Right cardiac atrium (tissue), 5 donors: Measurements from ENCODE around the gene TSC22D3. TPM values are rescaled to one million over a fixed set of nuclear protein-coding genes. Genes with fewer than 3 reads are reported as not detected.
A peak's percentile ranks its signal among the peaks of the same experiment; 100 is the strongest.

ENCODE experiments used
- ATAC-seq, 2 donors: fragments of 200-7000 bp; cut with Tn5 transposase; one replicate each; pipeline versions ENCODE4 v1.8.0 to v1.9.1; 2020; ENCODE audit warnings: moderate library complexity in 2 of 2, mild to moderate bottlenecking in 1 of 2
- DNase-seq, 3 donors: peaks; one replicate each; pipeline ENCODE4 v3.0.0-alpha.2; 2020
- H3K27ac ChIP-seq: one replicate; pipeline ENCODE4 v1.5.1; 2013; ENCODE audit warnings: mild to moderate bottlenecking, low read length, control low read depth, moderate library complexity
- H3K27me3 ChIP-seq: one replicate; pipeline ENCODE4 v1.6.1; 2013; ENCODE audit not compliant: control insufficient read depth, insufficient read depth
- H3K4me1 ChIP-seq: one replicate; pipeline ENCODE4 v1.6.1; 2013; ENCODE audit warnings: low read length; ENCODE audit not compliant: control insufficient read depth, insufficient read depth
- H3K4me3 ChIP-seq: one replicate; pipeline ENCODE4 v1.5.1; 2013; ENCODE audit warnings: low read length, control low read depth
- H3K9me3 ChIP-seq: one replicate; pipeline ENCODE4 v1.6.1; 2013; ENCODE audit warnings: low read length; ENCODE audit not compliant: control insufficient read depth
- WGBS: extraction: QIAGEN DNeasy Blood & Tissue Kit; methylation state at CpG from one replicate; pipeline ENCODE4 v1.1.7; 2013; 5-methylcytosine and 5-hydroxymethylcytosine counted together
- intact Hi-C, 4 donors: fragments of 100-400 bp; cut with DNase I; formaldehyde crosslinking; loops; one replicate each; pipeline versions ENCODE4 v1.11.0 to v1.14.0; 2022 to 2023
- polyA plus RNA-seq: library from polyadenylated mRNA; stranded (reverse); fragments of 200-250 nt; gene quantifications from one replicate; pipeline ENCODE4 v1.2.3, GENCODE V29; 2013
- total RNA-seq, 4 donors: library from RNA; stranded (reverse); fragmentation: NEBNext Ultra II Directional; extraction: Animal tissue kit (Norgen Biotek cat#: 25700); gene quantifications; one replicate each; pipeline ENCODE4 v1.2.1, GENCODE V29; 2021
- donor health status: healthy with polysubstance abuse.
- donor health status: DM: no; HTN: yes; CAD: no.
- donor health status: DM: no; HTN: no; CAD: no.
- donor health status: DM: no; HTN: yes; CAD: no; lungs with severe emphysema.
- donor health status: DM: yes; HTN: yes; CAD: no.

TSC22D3 gene
- total and polyA plus RNA-seq, 5 donors, result 52.6 to 129 (median 75.9) TPM

GRCh38 chrX:107776649-107777535 is 1.3 kb upstream of the TSC22D3 start:
- Histone ChIP-seq H3K4me3 (peak overlapping the region; percentile 60), H3K9me3 (no peaks in the 10 kb centered on the region), H3K27me3 (no peaks in the 10 kb centered on the region), H3K27ac (peak overlapping the region; percentile 80), H3K4me1 (no peaks in the 10 kb centered on the region)
- DNase-seq (peak; percentile 78 to 91 (median 79)), ATAC-seq (peak; percentile 73 to 80)
- 6% methylated on average over 20 of the region's 20 CpGs for WGBS
- intact Hi-C loops, result loop anchor here (2.0 to 5.0 kb wide), 6 partner anchors 60 to 120 kb away; no protein-coding TSS in a partner anchor

- DNase-seq (peak in 1 of 3 donors; percentile 64), ATAC-seq (peak; percentile 12 to 17)
- intact Hi-C loops, result loop anchor here (5.0 kb wide), 6 partner anchors 53 to 118 kb away; no protein-coding TSS in a partner anchor
- WGBS, result 19% methylated on average over 40 of the region's 40 CpGs
- H3K27ac ChIP-seq, result peak overlapping the region; percentile 80
- no peaks in the 10 kb centered on the region for H3K9me3 ChIP-seq
- H3K27me3 ChIP-seq, result no peaks in the 10 kb centered on the region
- peak overlapping the region; percentile 60 for H3K4me3 ChIP-seq
- no peaks in the 10 kb centered on the region for H3K4me1 ChIP-seq
These were observed 420 bp downstream of the TSC22D3 start for GRCh38 chrX:107775000-107775733.

GRCh38 chrX:107773906-107774435 is 1.6 kb downstream of the TSC22D3 start:
- Histone ChIP-seq H3K4me3 (peak overlapping the region; percentile 60), H3K4me1 (no peaks in the 10 kb centered on the region), H3K27ac (no peak overlapping the region), H3K27me3 (no peaks in the 10 kb centered on the region), H3K9me3 (no peaks in the 10 kb centered on the region)
- ATAC-seq (no peak), DNase-seq (no peak)
- intact Hi-C loops, result loop anchor here in 1 of 4 donors (5.0 kb wide), 1 partner anchor 52 kb away; no protein-coding TSS in a partner anchor
- 79% methylated on average over 9 of the region's 9 CpGs for WGBS

- WGBS, result 72% methylated on average over 8 of the region's 8 CpGs
- Histone ChIP-seq H3K4me3 (peak overlapping the region; percentile 60), H3K27ac (no peak overlapping the region), H3K27me3 (no peaks in the 10 kb centered on the region), H3K4me1 (no peaks in the 10 kb centered on the region), H3K9me3 (no peaks in the 10 kb centered on the region)
- no peak for ATAC-seq
- DNase-seq, result no peak
- intact Hi-C loops, result loop anchor here in 1 of 4 donors (5.0 kb wide), 1 partner anchor 51 kb away; no protein-coding TSS in a partner anchor
These were observed 2.4 kb downstream of the TSC22D3 start for GRCh38 chrX:107773206-107773605.

- intact Hi-C loops, result loop anchor here in 1 of 4 donors (5.0 kb wide), 1 partner anchor 47 kb away; no protein-coding TSS in a partner anchor
- no peak for DNase-seq
- no peaks in the 10 kb centered on the region for H3K9me3 ChIP-seq
These were observed 5.8 kb downstream of the TSC22D3 start for GRCh38 chrX:107769581-107770317.

GRCh38 chrX:107768051-107768450 is 7.5 kb downstream of the TSC22D3 start:
- no peaks in the 10 kb centered on the region for H3K27me3 ChIP-seq
- no peaks in the 10 kb centered on the region for H3K9me3 ChIP-seq
- no peak overlapping the region for H3K27ac ChIP-seq
- DNase-seq (no peak), ATAC-seq (no peak)
- intact Hi-C loops, result no loop called here
- no peak overlapping the region for H3K4me3 ChIP-seq
- peaks cover 6% of the 10 kb centered on the region for H3K4me1 ChIP-seq
- 99% methylated on average over 3 of the region's 3 CpGs for WGBS

More at GRCh38 chrX:107769581-107770317, 5.8 kb downstream of the TSC22D3 start:
- WGBS, result 96% methylated on average over 7 of the region's 7 CpGs
- ATAC-seq, result no peak
- Histone ChIP-seq H3K27me3 (no peaks in the 10 kb centered on the region), H3K4me3 (no peak overlapping the region), H3K4me1 (peaks cover 6% of the 10 kb centered on the region), H3K27ac (no peak overlapping the region)

- Histone ChIP-seq H3K9me3 (no peaks in the 10 kb centered on the region), H3K4me3 (no peak overlapping the region), H3K4me1 (peaks cover 6% of the 10 kb centered on the region), H3K27ac (no peak overlapping the region), H3K27me3 (no peaks in the 10 kb centered on the region)
- ATAC-seq, result peak; percentile 88 to 92
- peak; percentile 66 to 86 (median 83) for DNase-seq
- intact Hi-C loops, result no loop called here
- 58% methylated on average over 8 of the region's 8 CpGs for WGBS
These were observed 9.0 kb downstream of the TSC22D3 start for GRCh38 chrX:107766470-107767150.

GRCh38 chrX:107764845-107765608 is 10.6 kb downstream of the TSC22D3 start:
- DNase-seq (no peak), ATAC-seq (no peak)
- Histone ChIP-seq H3K27me3 (no peaks in the 10 kb centered on the region), H3K27ac (no peak overlapping the region), H3K4me1 (peaks cover 6% of the 10 kb centered on the region), H3K9me3 (no peaks in the 10 kb centered on the region), H3K4me3 (no peak overlapping the region)
- intact Hi-C loops, result no loop called here
- whole genome bisulfite sequencing, result 97% methylated on average over 11 of the region's 11 CpGs

- Histone ChIP-seq H3K27me3 (no peaks in the 10 kb centered on the region), H3K9me3 (no peaks in the 10 kb centered on the region), H3K4me3 (no peak overlapping the region), H3K4me1 (peaks cover 6% of the 10 kb centered on the region), H3K27ac (no peak overlapping the region)
- WGBS, result 73% methylated on average over 1 of the region's 1 CpG
- DNase-seq, result no peak
- intact Hi-C loops, result no loop called here
- no peak for ATAC-seq
These were observed 11.9 kb downstream of the TSC22D3 start for GRCh38 chrX:107763647-107764046.
